Ishikawa (cell line): ENCODE data around the gene GPR17.

Experiments used
- CEBPB ChIP-seq: IDR thresholded peaks from 2 replicates; pipeline ENCODE4 v1.6.1; 2012
- CREB1 ChIP-seq: IDR thresholded peaks from 2 replicates; pipeline ENCODE4 v1.6.1; 2012; ENCODE audit warnings: low read depth
- EGR1 ChIP-seq: IDR thresholded peaks from 2 replicates; pipeline ENCODE4 v1.6.1; 2012
- EP300 ChIP-seq: IDR thresholded peaks from 2 replicates; pipeline ENCODE4 v1.6.1; 2012; ENCODE audit warnings: borderline replicate concordance
- FOXM1 ChIP-seq: IDR thresholded peaks from 2 replicates; pipeline ENCODE4 v1.6.1; 2012; ENCODE audit warnings: low read depth, borderline replicate concordance
- NFIC ChIP-seq: IDR thresholded peaks from 2 replicates; pipeline ENCODE4 v1.6.1; 2012
- RAD21 ChIP-seq: IDR thresholded peaks from 2 replicates; pipeline ENCODE4 v1.6.1; 2012; ENCODE audit warnings: low read depth
- TAF1 ChIP-seq: IDR thresholded peaks from 2 replicates; pipeline ENCODE4 v1.6.1; 2012; ENCODE audit warnings: low read depth, mild to moderate bottlenecking
- TCF12 ChIP-seq: IDR thresholded peaks from 2 replicates; pipeline ENCODE4 v1.6.1; 2012; ENCODE audit warnings: low read depth
- TEAD4 ChIP-seq: IDR thresholded peaks from 2 replicates; pipeline ENCODE4 v1.6.1; 2012
- YY1 ChIP-seq: IDR thresholded peaks from 2 replicates; pipeline ENCODE4 v1.6.1; 2012; ENCODE audit warnings: low read depth
- ZBTB7A ChIP-seq: IDR thresholded peaks from 2 replicates; pipeline ENCODE4 v1.6.1; 2012; ENCODE audit warnings: low read depth
- TF ChIP-seq, protein P1 (sequence below): IDR thresholded peaks from 2 replicates; pipeline ENCODE4 v1.6.1; 2012; ENCODE audit warnings: low read depth, mild to moderate bottlenecking
- TF ChIP-seq, protein P2 (sequence below): IDR thresholded peaks from 2 replicates; pipeline ENCODE4 v1.6.1; 2012

DNA sequence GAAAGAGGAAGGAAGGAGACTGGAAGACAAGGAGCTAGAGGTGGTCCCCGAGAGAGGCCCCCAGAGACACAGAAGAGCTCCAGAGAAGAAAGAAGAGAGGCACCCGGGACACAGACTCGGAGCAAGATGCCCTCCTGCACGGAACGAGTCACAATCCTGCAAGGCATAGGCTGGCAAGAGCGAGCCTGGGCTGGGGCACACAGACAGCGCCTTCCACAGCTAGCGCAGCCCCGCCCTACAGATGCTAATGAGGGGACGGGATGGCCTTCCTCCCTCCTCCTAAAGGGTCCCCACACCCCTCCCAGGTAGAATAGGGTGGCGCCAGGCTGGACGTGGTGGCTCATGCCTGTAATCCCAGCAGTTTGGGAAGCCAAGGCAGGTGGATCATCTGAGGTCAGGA, 19.8 kb upstream of the GPR17 start:
- TF ChIP-seq EGR1 (no peak), YY1 (no peak), EP300 (no peak), ZBTB7A (no peak), CEBPB (no peak), FOXM1 (no peak), TEAD4 (no peak), TCF12 (no peak), RAD21 (no peak), CREB1 (no peak), NFIC (no peak), TAF1 (no peak)
- TF ChIP-seq, protein P1, sequence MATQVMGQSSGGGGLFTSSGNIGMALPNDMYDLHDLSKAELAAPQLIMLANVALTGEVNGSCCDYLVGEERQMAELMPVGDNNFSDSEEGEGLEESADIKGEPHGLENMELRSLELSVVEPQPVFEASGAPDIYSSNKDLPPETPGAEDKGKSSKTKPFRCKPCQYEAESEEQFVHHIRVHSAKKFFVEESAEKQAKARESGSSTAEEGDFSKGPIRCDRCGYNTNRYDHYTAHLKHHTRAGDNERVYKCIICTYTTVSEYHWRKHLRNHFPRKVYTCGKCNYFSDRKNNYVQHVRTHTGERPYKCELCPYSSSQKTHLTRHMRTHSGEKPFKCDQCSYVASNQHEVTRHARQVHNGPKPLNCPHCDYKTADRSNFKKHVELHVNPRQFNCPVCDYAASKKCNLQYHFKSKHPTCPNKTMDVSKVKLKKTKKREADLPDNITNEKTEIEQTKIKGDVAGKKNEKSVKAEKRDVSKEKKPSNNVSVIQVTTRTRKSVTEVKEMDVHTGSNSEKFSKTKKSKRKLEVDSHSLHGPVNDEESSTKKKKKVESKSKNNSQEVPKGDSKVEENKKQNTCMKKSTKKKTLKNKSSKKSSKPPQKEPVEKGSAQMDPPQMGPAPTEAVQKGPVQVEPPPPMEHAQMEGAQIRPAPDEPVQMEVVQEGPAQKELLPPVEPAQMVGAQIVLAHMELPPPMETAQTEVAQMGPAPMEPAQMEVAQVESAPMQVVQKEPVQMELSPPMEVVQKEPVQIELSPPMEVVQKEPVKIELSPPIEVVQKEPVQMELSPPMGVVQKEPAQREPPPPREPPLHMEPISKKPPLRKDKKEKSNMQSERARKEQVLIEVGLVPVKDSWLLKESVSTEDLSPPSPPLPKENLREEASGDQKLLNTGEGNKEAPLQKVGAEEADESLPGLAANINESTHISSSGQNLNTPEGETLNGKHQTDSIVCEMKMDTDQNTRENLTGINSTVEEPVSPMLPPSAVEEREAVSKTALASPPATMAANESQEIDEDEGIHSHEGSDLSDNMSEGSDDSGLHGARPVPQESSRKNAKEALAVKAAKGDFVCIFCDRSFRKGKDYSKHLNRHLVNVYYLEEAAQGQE = no peak
- TF ChIP-seq, protein P2, sequence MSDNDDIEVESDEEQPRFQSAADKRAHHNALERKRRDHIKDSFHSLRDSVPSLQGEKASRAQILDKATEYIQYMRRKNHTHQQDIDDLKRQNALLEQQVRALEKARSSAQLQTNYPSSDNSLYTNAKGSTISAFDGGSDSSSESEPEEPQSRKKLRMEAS = no peak
